ENCODE data around the gene PPP1R26. TPM values are rescaled to one million over a fixed set of nuclear protein-coding genes. Genes with fewer than 3 reads are reported as not detected.

The PPP1R26 gene
- total RNA-seq, 4 donors from 2014 or later: 21.5 to 26.5 (median 25.0) TPM

DNA sequence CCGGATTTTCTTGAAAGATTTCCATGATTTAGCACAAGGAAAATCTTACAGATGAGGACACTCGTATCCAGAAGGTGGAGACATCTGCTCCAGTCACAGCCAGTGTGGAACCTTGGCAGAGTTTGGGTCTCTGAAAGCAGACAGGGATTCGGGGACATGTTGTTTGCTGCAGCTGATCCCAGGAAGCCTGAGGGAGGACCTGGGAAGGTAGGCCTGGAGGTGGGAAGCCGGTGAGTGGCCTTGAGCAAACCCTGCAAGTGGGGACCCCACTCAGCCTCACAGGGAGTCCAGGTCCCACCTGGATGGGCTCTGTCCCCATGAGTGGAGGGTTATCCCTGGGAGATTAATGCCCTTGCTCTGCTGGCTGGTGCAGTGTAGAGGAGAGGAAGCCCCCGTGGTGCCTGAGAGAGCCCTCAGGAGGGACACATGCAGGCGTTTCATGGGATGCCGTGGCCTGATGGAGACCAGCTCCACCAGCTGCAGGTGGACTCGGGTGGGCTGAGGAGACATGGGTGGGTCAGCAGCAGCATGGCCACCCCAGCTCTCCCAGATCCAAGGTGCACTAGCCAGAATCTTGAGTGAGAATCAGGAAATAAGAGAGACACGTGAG, 28.7 kb downstream of the PPP1R26 start:
- DNase-seq: no peak
- H3K4me1 ChIP-seq: no peaks in the 10 kb centered on the region
- intact Hi-C loops (cut with DNase I; ENCODE audit: low total_unique reads): no loop called here
- no peaks in the 10 kb centered on the region for H3K27me3 ChIP-seq
- TF ChIP-seq POLR2AphosphoS5 (IDR thresholded peaks at IDR 0.05) (no peak), EP300 (IDR thresholded peaks at IDR 0.05; ENCODE audit: low read depth) (no peak), POLR2A (IDR thresholded peaks at IDR 0.05) (no peak), CTCF (IDR thresholded peaks at IDR 0.05) (no peak)
- peaks cover 0 to 10% (median 0%) of the 10 kb centered on the region in 4 donors for H3K36me3 ChIP-seq
- in situ Hi-C loops (cut with MboI; ENCODE audit: low pct_ligation_motif_present in 1 of 4, low pct_unique_long_range_greater_than_20kb in 1 of 4, low sequenced_read_pairs in 3 of 4): no loop called here
- no peak overlapping the region for H3K27ac ChIP-seq
- no peaks in the 10 kb centered on the region for H3K9me3 ChIP-seq
- H3K4me3 ChIP-seq: no peak overlapping the region
- WGBS, 2 donors (ENCODE audit: low coverage in 1 of 2): 70 to 89% methylated on average over 4 to 9 of the region's 9 CpGs

GRCh38 chr9:135509458-135509857, 29.9 kb downstream of the PPP1R26 start:
- in situ Hi-C loops (cut with MboI; ENCODE audit: low pct_ligation_motif_present in 1 of 4, low pct_unique_long_range_greater_than_20kb in 1 of 4, low sequenced_read_pairs in 3 of 4): no loop called here
- H3K36me3 ChIP-seq: no peaks in the 10 kb centered on the region
- no peaks in the 10 kb centered on the region for H3K4me1 ChIP-seq
- intact Hi-C loops (cut with DNase I; ENCODE audit: low total_unique reads): no loop called here
- TF ChIP-seq POLR2AphosphoS5 (IDR thresholded peaks at IDR 0.05) (no peak), CTCF (IDR thresholded peaks at IDR 0.05) (no peak), EP300 (IDR thresholded peaks at IDR 0.05; ENCODE audit: low read depth) (no peak), POLR2A (IDR thresholded peaks at IDR 0.05) (no peak)
- no peaks in the 10 kb centered on the region for H3K27me3 ChIP-seq
- H3K9me3 ChIP-seq: no peaks in the 10 kb centered on the region
- H3K4me3 ChIP-seq: no peak overlapping the region
- 64 to 80% methylated on average over 2 of the region's 2 CpGs for WGBS, 2 donors (ENCODE audit: low coverage in 1 of 2)
- no peak for DNase-seq
- no peak overlapping the region for H3K27ac ChIP-seq

DNA sequence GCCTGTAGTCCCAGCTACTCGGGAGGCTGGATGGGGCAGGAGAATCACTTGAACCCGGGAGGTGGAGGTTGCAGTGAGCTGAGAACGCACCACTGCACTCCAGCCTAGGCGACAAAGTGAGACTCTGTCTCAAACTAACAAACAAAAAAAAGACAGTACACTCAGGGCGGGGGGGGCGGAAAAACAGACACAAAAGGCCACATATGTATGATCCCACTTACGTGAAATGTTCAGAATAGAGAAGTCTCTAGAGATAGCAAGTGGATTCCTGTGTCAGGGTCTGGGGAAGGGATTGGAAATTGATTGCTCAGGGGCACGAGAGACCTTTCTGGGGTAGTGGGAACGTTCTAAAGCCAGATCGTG, 32.6 kb downstream of the PPP1R26 start:
- H3K9me3 ChIP-seq: no peaks in the 10 kb centered on the region
- TF ChIP-seq POLR2A (IDR thresholded peaks at IDR 0.05): no peak
- no peak for TF ChIP-seq CTCF (IDR thresholded peaks at IDR 0.05)
- no peak for TF ChIP-seq POLR2AphosphoS5 (IDR thresholded peaks at IDR 0.05)
- TF ChIP-seq EP300 (IDR thresholded peaks at IDR 0.05; ENCODE audit: low read depth): no peak
- no peaks in the 10 kb centered on the region for H3K36me3 ChIP-seq
- intact Hi-C loops (cut with DNase I; ENCODE audit: low total_unique reads) (no loop called here), in situ Hi-C loops (cut with MboI; ENCODE audit: low pct_ligation_motif_present in 1 of 4, low pct_unique_long_range_greater_than_20kb in 1 of 4, low sequenced_read_pairs in 3 of 4) (no loop called here)
- H3K4me3 ChIP-seq: no peak overlapping the region
- H3K27me3 ChIP-seq: peaks cover under 1% of the 10 kb centered on the region
- no peaks in the 10 kb centered on the region for H3K4me1 ChIP-seq
- H3K27ac ChIP-seq: no peak overlapping the region
- WGBS, 2 donors (ENCODE audit: low coverage in 1 of 2): 71 to 78% methylated on average over 6 to 10 of the region's 10 CpGs
- no peak for DNase-seq

- no peaks in the 10 kb centered on the region for H3K9me3 ChIP-seq
- TF ChIP-seq CTCF (IDR thresholded peaks at IDR 0.05) (no peak), EP300 (IDR thresholded peaks at IDR 0.05; ENCODE audit: low read depth) (no peak), POLR2A (IDR thresholded peaks at IDR 0.05) (no peak), POLR2AphosphoS5 (IDR thresholded peaks at IDR 0.05) (no peak)
- no peaks in the 10 kb centered on the region for H3K4me1 ChIP-seq
- WGBS, 2 donors (ENCODE audit: low coverage in 1 of 2): 34% methylated on average over 7 of the region's 7 CpGs; no CpG with 5 or more reads in 1 of the 2 donors
- in situ Hi-C loops (cut with MboI; ENCODE audit: low pct_ligation_motif_present in 1 of 4, low pct_unique_long_range_greater_than_20kb in 1 of 4, low sequenced_read_pairs in 3 of 4): no loop called here
- peaks cover 6% of the 10 kb centered on the region for H3K27me3 ChIP-seq
- H3K36me3 ChIP-seq: no peaks in the 10 kb centered on the region
- intact Hi-C loops (cut with DNase I; ENCODE audit: low total_unique reads): no loop called here
- no peak for DNase-seq
- no peak overlapping the region for H3K4me3 ChIP-seq
- no peak overlapping the region for H3K27ac ChIP-seq
Observed at GRCh38 chr9:135512904-135513303, 33.3 kb downstream of the PPP1R26 start.
